Measurements from ENCODE around the gene PLA2R1.
"Not testable (repeated sequence)": the region's sequence is repeated elsewhere in the genome, so short reads cannot be mapped to it uniquely, and the experiment has no call there.

PLA2R1 gene

DNA sequence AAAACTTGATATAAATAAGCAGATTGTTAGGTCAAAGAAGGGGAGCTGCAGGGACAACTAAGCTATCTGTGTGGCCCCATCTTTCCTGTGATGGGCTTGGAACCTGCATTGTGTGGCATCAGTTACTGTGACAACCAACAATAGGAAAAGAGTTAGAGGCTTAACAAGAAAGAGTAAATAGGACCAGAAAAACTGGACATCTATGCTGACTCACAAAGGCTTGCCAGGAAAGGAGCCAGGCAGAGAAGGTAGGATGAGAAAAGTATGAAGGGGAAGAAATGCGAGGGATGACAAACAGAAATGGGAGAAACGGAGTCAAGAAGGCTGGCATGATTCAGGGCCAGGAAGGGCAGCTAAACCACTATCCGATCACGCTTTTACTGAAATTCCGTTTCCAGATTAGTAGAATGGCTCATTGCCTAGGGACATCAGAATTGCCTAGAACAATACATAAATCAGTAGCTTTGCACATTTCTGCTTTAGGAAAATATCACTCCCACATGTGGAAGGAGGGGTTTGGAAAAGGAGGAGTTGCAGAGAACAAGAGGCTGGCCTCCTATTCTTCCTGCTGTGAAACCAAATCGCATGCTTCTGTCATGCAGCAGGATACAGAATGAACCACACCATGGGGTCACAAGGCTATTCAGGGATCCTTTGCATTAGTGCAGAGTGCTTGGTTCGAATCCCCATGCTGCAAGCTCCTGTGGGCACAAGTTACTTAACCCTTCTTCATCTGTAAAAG is 7.3 kb downstream of the PLA2R1 start:
- Mint-ChIP-seq H3K27me3 (no peaks in the 10 kb centered on the region), H3K4me3 (no peak overlapping the region), H3K9me3 (no peaks in the 10 kb centered on the region), H3K27ac (no peak overlapping the region), H3K4me1 (ENCODE audit: low read depth) (no peaks in the 10 kb centered on the region), H3K36me3 (ENCODE audit: low read depth) (no peaks in the 10 kb centered on the region)
- intact Hi-C loops (cut with micrococcal nuclease), result no loop called here

DNA sequence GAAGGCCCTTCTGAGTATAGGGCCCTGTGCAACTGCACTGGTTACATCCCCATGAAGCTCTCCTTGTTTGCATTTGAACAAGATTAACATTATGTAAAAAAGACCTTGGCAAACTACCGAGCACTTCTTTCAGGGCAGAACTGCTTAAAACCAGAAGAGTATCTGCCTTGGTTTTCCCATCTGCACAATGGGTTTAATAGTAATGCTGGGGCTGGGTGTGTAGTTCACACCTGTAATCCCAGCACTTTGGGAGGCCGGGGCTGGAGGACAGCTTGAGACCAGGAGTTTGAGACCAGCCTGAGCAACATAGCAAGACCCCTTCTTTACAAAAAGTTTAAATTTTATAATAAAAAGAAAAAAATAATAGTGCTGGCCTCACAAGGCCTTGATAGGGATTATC is 8.5 kb downstream of the PLA2R1 start:
- no peaks in the 10 kb centered on the region for H3K27me3 Mint-ChIP-seq
- H3K4me3 Mint-ChIP-seq, result no peak overlapping the region
- no peak overlapping the region for H3K27ac Mint-ChIP-seq
- intact Hi-C loops (cut with micrococcal nuclease), result no loop called here
- H3K36me3 Mint-ChIP-seq (ENCODE audit: low read depth), result no peaks in the 10 kb centered on the region
- no peaks in the 10 kb centered on the region for H3K9me3 Mint-ChIP-seq
- H3K4me1 Mint-ChIP-seq (ENCODE audit: low read depth), result no peaks in the 10 kb centered on the region

GRCh38 chr2:160052531-160052930 is 9.9 kb downstream of the PLA2R1 start:
- intact Hi-C loops (cut with micrococcal nuclease), result no loop called here
- Mint-ChIP-seq H3K4me1 (ENCODE audit: low read depth) (no peaks in the 10 kb centered on the region), H3K27me3 (no peaks in the 10 kb centered on the region), H3K4me3 (no peak overlapping the region), H3K27ac (no peak overlapping the region), H3K9me3 (no peaks in the 10 kb centered on the region), H3K36me3 (ENCODE audit: low read depth) (no peaks in the 10 kb centered on the region)

DNA sequence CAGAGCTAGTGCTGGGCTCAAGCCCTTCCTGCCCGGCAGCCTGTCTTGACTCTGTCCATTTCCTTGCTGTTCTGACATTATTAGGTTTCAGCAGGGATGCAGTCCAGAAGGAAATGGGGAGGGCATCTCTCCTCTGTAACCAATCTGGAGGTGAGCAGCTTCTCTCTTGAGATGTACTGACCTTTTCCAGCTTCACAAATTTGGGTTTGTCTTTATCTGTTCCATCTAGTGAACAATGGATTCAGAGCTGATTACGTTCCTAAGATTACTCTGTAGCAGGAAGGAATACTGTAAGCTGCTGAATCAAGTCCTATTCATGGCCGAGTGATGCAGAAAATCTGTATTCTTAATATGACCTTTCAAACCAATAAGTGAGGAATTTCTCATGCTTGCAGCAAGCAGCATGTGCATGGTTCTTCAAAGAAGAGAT is 11.0 kb downstream of the PLA2R1 start:
- Mint-ChIP-seq H3K4me3 (no peak overlapping the region), H3K27ac (no peak overlapping the region), H3K9me3 (no peaks in the 10 kb centered on the region), H3K27me3 (no peaks in the 10 kb centered on the region), H3K36me3 (ENCODE audit: low read depth) (no peaks in the 10 kb centered on the region), H3K4me1 (ENCODE audit: low read depth) (no peaks in the 10 kb centered on the region)
- intact Hi-C loops (cut with micrococcal nuclease), result no loop called here

DNA sequence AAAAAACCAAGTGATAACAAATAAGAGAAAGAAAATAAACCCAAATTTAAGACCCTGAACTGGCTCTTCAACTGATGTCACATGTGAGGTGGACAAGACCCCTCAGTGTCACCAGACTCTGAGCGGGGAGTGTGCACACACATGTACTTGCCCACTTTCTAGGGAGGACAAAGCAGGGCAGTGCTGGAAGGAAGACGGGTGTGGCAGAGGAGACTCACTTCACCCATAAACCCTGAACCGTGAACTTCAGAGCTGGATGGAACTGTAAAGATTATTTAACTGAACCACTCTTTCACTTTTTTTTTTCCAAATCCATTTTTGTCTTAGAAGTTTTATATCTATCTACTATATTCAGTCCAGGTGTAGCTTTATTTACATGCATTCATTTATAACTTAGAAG is 12.3 kb downstream of the PLA2R1 start:
- no peaks in the 10 kb centered on the region for H3K9me3 Mint-ChIP-seq
- no peak overlapping the region for H3K4me3 Mint-ChIP-seq
- intact Hi-C loops (cut with micrococcal nuclease), result no loop called here
- H3K27ac Mint-ChIP-seq, result no peak overlapping the region
- H3K4me1 Mint-ChIP-seq (ENCODE audit: low read depth), result no peaks in the 10 kb centered on the region
- no peaks in the 10 kb centered on the region for H3K27me3 Mint-ChIP-seq
- H3K36me3 Mint-ChIP-seq (ENCODE audit: low read depth), result no peaks in the 10 kb centered on the region

DNA sequence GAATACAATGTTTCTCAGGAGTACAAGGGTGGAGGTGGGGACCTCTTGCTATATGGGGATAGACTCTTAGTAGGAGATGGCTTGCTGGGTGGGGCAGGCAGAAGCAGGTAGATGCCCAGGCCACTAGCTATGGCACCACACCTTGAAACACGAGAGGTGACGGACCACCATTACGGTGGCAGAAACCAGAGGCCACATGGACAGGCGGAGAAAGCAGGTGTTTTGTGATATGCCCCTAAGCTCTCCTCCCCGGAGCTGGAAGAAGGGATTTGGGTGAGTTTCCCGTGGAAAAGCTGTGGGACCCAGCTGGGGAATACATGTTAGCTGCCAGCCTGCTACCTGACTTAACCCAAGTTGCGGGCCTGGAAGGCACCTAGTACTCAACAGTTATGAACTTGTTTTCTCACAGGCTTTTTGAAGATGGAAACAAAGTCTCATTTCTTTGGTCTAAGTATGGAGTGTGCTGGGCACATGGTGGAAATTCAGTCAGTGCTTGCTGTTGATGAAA is 16.7 kb downstream of the PLA2R1 start:
- no peak overlapping the region for H3K27ac Mint-ChIP-seq
- no peaks in the 10 kb centered on the region for H3K36me3 Mint-ChIP-seq (ENCODE audit: low read depth)
- no peaks in the 10 kb centered on the region for H3K4me1 Mint-ChIP-seq (ENCODE audit: low read depth)
- H3K4me3 Mint-ChIP-seq, result no peak overlapping the region
- H3K9me3 Mint-ChIP-seq, result no peaks in the 10 kb centered on the region
- intact Hi-C loops (cut with micrococcal nuclease), result no loop called here
- H3K27me3 Mint-ChIP-seq, result no peaks in the 10 kb centered on the region

GRCh38 chr2:160044728-160045127 is 17.7 kb downstream of the PLA2R1 start:
- H3K27me3 Mint-ChIP-seq, result no peaks in the 10 kb centered on the region
- no peak overlapping the region for H3K27ac Mint-ChIP-seq
- H3K9me3 Mint-ChIP-seq, result no peaks in the 10 kb centered on the region
- no peaks in the 10 kb centered on the region for H3K36me3 Mint-ChIP-seq (ENCODE audit: low read depth)
- intact Hi-C loops (cut with micrococcal nuclease), result no loop called here
- no peak overlapping the region for H3K4me3 Mint-ChIP-seq
- no peaks in the 10 kb centered on the region for H3K4me1 Mint-ChIP-seq (ENCODE audit: low read depth)

DNA sequence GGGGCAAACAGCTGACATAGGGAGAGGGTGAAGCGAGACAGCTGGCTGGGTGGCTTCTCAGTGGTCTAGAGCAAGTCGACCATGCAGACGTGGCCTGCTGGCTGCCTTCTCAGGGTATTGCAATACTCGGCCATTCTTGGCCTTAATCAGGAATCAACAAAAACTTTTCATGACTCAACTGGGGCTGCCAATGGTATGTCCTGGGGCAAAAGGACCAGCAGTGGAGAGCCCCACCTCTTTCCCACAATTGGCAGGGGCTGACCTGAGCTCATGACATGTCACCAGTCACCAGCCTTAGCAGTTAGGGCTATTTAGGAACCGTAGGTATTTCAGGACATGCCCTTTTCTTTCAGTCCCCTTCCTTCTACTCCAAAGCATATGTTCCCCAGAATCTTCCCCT is 19.1 kb downstream of the PLA2R1 start:
- no peak overlapping the region for H3K4me3 Mint-ChIP-seq
- no peak overlapping the region for H3K27ac Mint-ChIP-seq
- no peaks in the 10 kb centered on the region for H3K36me3 Mint-ChIP-seq (ENCODE audit: low read depth)
- H3K4me1 Mint-ChIP-seq (ENCODE audit: low read depth), result no peaks in the 10 kb centered on the region
- no peaks in the 10 kb centered on the region for H3K9me3 Mint-ChIP-seq
- intact Hi-C loops (cut with micrococcal nuclease), result no loop called here
- H3K27me3 Mint-ChIP-seq, result no peaks in the 10 kb centered on the region

- Mint-ChIP-seq H3K4me1 (ENCODE audit: low read depth) (no peaks in the 10 kb centered on the region), H3K27me3 (no peaks in the 10 kb centered on the region), H3K4me3 (no peak overlapping the region), H3K36me3 (ENCODE audit: low read depth) (no peaks in the 10 kb centered on the region), H3K9me3 (no peaks in the 10 kb centered on the region), H3K27ac (no peak overlapping the region)
- intact Hi-C loops (cut with micrococcal nuclease), result no loop called here
Measured at GRCh38 chr2:160042054-160042453, 20.4 kb downstream of the PLA2R1 start.

- H3K36me3 Mint-ChIP-seq (ENCODE audit: low read depth), result no peaks in the 10 kb centered on the region
- H3K4me1 Mint-ChIP-seq (ENCODE audit: low read depth), result no peaks in the 10 kb centered on the region
- no peak overlapping the region for H3K4me3 Mint-ChIP-seq
- no peaks in the 10 kb centered on the region for H3K27me3 Mint-ChIP-seq
- H3K9me3 Mint-ChIP-seq, result no peaks in the 10 kb centered on the region
- intact Hi-C loops (cut with micrococcal nuclease), result no loop called here
- H3K27ac Mint-ChIP-seq, result no peak overlapping the region
Measured at GRCh38 chr2:160041091-160041490, 21.3 kb downstream of the PLA2R1 start.

- intact Hi-C loops (cut with micrococcal nuclease), result no loop called here
- no peak overlapping the region for H3K27ac Mint-ChIP-seq
- no peaks in the 10 kb centered on the region for H3K36me3 Mint-ChIP-seq (ENCODE audit: low read depth)
- H3K4me3 Mint-ChIP-seq, result no peak overlapping the region
- H3K27me3 Mint-ChIP-seq, result no peaks in the 10 kb centered on the region
- H3K9me3 Mint-ChIP-seq, result no peaks in the 10 kb centered on the region
- H3K4me1 Mint-ChIP-seq (ENCODE audit: low read depth), result no peaks in the 10 kb centered on the region
Measured at GRCh38 chr2:160039166-160039903, 23.1 kb downstream of the PLA2R1 start.

DNA sequence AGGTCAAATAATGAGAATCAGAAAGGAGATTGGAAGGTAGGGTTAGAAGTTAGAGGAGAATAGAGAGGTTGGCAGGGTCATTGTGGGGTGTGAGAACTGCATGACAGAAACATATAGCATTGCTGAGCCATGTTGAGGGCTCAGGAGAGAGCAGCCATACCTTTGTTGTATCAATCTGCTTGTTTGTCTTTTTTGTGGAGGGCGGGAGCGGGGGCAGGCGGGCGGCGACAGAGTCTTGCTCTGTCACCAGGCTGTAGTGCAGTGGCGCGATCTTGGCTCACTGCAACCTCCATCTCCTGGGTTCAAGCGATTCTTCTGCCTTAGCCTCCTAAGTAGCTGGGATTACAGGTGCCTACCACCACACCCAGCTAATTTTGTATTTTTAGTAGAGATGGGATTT is 23.8 kb downstream of the PLA2R1 start:
- H3K9me3 Mint-ChIP-seq; H3K27ac Mint-ChIP-seq; intact Hi-C loops (cut with micrococcal nuclease); H3K36me3 Mint-ChIP-seq (ENCODE audit: low read depth); H3K27me3 Mint-ChIP-seq; H3K4me3 Mint-ChIP-seq; H3K4me1 Mint-ChIP-seq (ENCODE audit: low read depth): not testable (repeated sequence)

GRCh38 chr2:160036736-160037135 is 25.7 kb downstream of the PLA2R1 start:
- Mint-ChIP-seq H3K9me3 (no peaks in the 10 kb centered on the region), H3K36me3 (ENCODE audit: low read depth) (no peaks in the 10 kb centered on the region), H3K27ac (no peak overlapping the region), H3K4me1 (ENCODE audit: low read depth) (no peaks in the 10 kb centered on the region), H3K27me3 (no peaks in the 10 kb centered on the region), H3K4me3 (no peak overlapping the region)
- intact Hi-C loops (cut with micrococcal nuclease), result no loop called here

DNA sequence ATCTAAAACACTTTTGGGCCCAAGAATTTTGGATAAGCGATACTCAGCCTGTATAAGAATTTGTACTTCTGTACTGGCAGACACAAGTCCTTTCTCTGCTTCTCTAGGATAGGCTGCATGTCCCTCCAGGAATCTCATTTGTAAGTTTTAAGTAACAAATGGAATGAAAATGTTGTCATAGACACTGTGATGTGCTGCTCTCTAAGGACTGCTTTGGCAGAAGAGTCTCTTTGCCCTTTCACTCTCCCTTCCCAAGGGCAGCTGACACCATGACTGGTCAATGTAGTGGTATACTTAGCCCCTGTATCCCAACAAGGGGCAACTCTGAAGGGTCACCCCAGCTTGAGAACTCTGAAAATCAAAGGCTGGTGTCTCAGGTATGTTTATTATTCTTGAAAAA is 27.3 kb downstream of the PLA2R1 start:
- Mint-ChIP-seq H3K36me3 (ENCODE audit: low read depth) (no peaks in the 10 kb centered on the region), H3K27ac (no peak overlapping the region), H3K4me1 (ENCODE audit: low read depth) (no peaks in the 10 kb centered on the region), H3K4me3 (no peak overlapping the region), H3K27me3 (no peaks in the 10 kb centered on the region), H3K9me3 (no peaks in the 10 kb centered on the region)
- intact Hi-C loops (cut with micrococcal nuclease), result no loop called here
